Stimulated activated CD4-positive, alpha-beta T cell treated with anti-CD3 and anti-CD28 coated beads, Interleukin-2, amount 100 ng/mL, for 48 hours (primary cell): ENCODE measurements around the gene ARTN.

Experiments
- DNase-seq, 2 donors: peaks; one replicate each; pipeline ENCODE4 v3.0.0-alpha.2; 2020

The ARTN gene

GRCh38 chr1:43933386-43934100 lies at the start of gene ARTN:
Gene ARTN (plus strand): TSS chr1:43933801. CDS start chr1:43935657, 1,856 bp downstream.
- no peak for DNase-seq

- DNase-seq, result no peak
Observed at GRCh38 chr1:43885279-43885801, 48.3 kb upstream of the ARTN start.

GRCh38 chr1:43887748-43888147 lies 45.9 kb upstream of the ARTN start:
- DNase-seq, result no peak

- DNase-seq, result no peak
Observed at GRCh38 chr1:43890815-43891214, 42.8 kb upstream of the ARTN start.

- no peak for DNase-seq
Observed at GRCh38 chr1:43893006-43893405, 40.6 kb upstream of the ARTN start.

GRCh38 chr1:43898981-43899380 lies 34.6 kb upstream of the ARTN start:
- no peak for DNase-seq

GRCh38 chr1:43900386-43900785 lies 33.2 kb upstream of the ARTN start:
- no peak for DNase-seq

- no peak for DNase-seq
Observed at GRCh38 chr1:43901196-43901961, 32.2 kb upstream of the ARTN start.

GRCh38 chr1:43902058-43902831 lies 31.4 kb upstream of the ARTN start:
- no peak for DNase-seq

GRCh38 chr1:43904660-43905551 lies 28.7 kb upstream of the ARTN start:
- DNase-seq, result no peak

GRCh38 chr1:43908226-43908625 lies 25.4 kb upstream of the ARTN start:
- DNase-seq, result no peak

- DNase-seq, result no peak
Observed at GRCh38 chr1:43908858-43909257, 24.7 kb upstream of the ARTN start.

- DNase-seq, result no peak
Observed at GRCh38 chr1:43910343-43910742, 23.3 kb upstream of the ARTN start.

- DNase-seq, result no peak
Observed at GRCh38 chr1:43912607-43913006, 21.0 kb upstream of the ARTN start.

GRCh38 chr1:43913051-43913501 lies 20.5 kb upstream of the ARTN start:
- no peak for DNase-seq

GRCh38 chr1:43913666-43914360 lies 19.8 kb upstream of the ARTN start:
- no peak for DNase-seq

- DNase-seq, result no peak
Observed at GRCh38 chr1:43914576-43915525, 18.8 kb upstream of the ARTN start.

- DNase-seq, result no peak
Observed at GRCh38 chr1:43919906-43920305, 13.7 kb upstream of the ARTN start.

GRCh38 chr1:43921022-43921421 lies 12.6 kb upstream of the ARTN start:
- DNase-seq, result no peak

- no peak for DNase-seq
Observed at GRCh38 chr1:43924516-43924915, 9.1 kb upstream of the ARTN start.
